Epithelial cell of esophagus (primary cell): ENCODE measurements around the gene MAP2K5.

Experiments
- DNase-seq: peaks from one replicate; pipeline ENCODE4 v3.0.0; 2010; ENCODE audit warnings: low read depth
- H3K4me3 ChIP-seq: 2 replicates; pipeline ENCODE4 v1.5.1; 2011; ENCODE audit warnings: mild to moderate bottlenecking, low read length, control low read depth
- CTCF ChIP-seq: IDR thresholded peaks from 2 replicates; pipeline ENCODE4 v1.5.1; 2011; ENCODE audit warnings: low read depth, mild to moderate bottlenecking, low read length, control low read depth, inconsistent platforms; ENCODE audit not compliant: insufficient read depth; ENCODE audit errors: missing control alignments

The MAP2K5 gene

GRCh38 chr15:67821784-67822440 is 279.4 kb downstream of the MAP2K5 start:
- no peak for TF ChIP-seq CTCF
- DNase-seq, result no peak

GRCh38 chr15:67822537-67823313 is 280.2 kb downstream of the MAP2K5 start:
- H3K4me3 ChIP-seq, result no peak overlapping the region
- DNase-seq, result no peak
- TF ChIP-seq CTCF, result no peak

More at GRCh38 chr15:67821784-67822440, 279.4 kb downstream of the MAP2K5 start:
- H3K4me3 ChIP-seq, result no peak overlapping the region

GRCh38 chr15:67823314-67824196 is 281.1 kb downstream of the MAP2K5 start:
- DNase-seq, result no peak
- no peak for TF ChIP-seq CTCF
- H3K4me3 ChIP-seq, result no peak overlapping the region

- no peak for DNase-seq
- H3K4me3 ChIP-seq, result no peak overlapping the region
- TF ChIP-seq CTCF, result no peak
These were observed 281.9 kb downstream of the MAP2K5 start for GRCh38 chr15:67824197-67824968.

GRCh38 chr15:67824976-67825880 is 282.7 kb downstream of the MAP2K5 start, which contains the start of gene SKOR1:
TSS of gene SKOR1 (plus strand) at chr15:67825509. CDS start at chr15:67825603, 94 bp downstream.
- no peak for TF ChIP-seq CTCF
- no peak within 1 kb of the TSS for H3K4me3 ChIP-seq
- peak; percentile 56 for DNase-seq
